EH (cell line): ENCODE data around the gene HS6ST1.

Source experiments
- DNase-seq: peaks from one replicate; pipeline ENCODE4 v3.0.0-alpha.2; 2015; ENCODE audit warnings: low read depth

The HS6ST1 gene

DNA sequence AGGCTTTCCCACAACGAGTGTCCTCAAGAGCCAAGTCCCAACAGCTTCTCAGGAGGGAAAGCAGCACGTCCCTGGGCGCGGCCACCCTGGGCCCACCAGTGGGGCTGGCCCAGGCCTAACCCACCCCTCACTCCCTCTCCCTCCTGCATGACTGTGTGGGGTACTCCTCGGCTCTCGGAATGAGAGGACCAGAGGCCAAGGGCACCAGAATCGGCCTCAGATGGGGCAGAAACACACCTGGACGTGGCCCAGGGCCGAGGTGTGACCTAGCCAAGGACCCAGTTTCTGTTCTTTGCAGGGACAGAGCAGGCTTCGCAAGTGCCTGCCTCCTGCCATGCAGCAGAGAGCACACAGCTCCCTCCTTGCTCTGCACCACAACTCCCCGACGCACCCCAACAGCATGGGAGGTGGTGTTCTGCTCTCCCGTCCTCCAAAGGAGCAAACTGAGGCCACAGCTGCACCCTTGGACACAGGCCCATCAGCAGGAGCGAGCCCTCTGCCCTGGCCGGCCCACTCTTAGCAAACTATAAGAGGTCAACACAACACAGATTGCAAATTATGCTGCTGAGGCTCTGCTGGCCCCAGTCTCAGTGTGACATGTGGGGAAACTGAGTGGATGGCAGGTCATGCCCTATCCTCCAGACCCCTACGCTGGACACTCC, 19.7 kb downstream of the HS6ST1 start:
- no peak for DNase-seq

DNA sequence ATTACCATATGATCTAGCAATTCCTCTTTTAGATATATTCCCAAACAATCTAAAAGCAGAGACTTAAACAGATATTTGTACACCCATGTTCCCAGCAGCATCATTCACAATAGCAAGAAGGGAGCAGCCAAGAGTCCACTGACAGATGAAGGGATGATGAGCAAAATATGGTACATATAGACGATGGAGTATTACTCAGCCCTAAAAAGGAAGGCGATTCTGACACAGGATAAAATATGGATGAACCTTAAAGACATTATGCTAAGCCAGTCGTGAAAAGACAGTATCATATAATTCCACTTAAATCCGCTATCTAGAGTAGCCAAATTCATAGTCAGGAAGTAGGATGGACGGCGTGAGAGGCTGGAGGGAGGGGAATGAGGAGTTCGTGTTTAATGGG, 20.4 kb downstream of the HS6ST1 start:
- DNase-seq, result no peak

DNA sequence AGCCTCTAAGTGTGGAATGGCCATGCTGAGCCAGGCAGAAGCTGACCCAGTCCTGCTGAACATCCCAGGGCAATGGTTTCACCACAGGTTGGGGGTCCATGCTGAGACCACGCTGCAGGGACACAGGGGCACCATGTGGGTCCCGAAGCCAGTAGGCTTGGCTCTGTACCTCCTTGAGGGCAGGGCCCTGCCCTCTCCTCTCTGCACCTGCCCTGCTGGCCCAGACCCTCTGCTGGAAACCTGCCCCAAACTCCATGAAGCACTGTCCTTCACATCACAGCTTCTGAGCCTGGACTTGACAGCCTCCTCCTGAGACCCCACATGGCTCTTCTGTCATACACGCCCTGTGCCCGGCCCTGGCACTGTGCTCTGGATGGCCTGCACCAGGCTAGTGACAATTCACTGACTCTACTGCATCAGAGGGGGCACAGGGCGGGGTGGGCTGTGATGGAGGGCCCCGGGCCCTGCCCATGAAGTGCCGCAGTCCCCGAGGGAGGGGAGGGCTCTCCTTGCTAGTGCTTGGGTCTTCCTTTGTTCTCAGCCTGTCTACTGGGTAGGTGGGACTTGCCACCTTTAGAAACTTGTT, 24.7 kb downstream of the HS6ST1 start:
- DNase-seq, result no peak

DNA sequence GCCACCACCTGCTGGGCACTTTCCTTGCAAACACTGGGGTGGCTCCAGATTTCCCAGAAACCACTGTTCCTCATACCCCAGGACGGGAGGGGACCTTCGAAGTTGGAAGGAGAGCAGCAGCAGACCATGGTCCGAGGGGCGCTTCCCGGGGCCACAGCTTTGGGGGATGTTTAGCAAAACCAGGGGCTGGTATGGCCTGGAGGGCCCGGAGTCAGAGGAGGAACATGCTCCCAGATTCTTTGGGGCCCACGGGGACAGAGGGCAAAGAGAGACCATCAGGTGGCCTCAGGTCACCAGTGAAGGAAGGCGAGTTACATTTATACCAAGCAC, 25.3 kb downstream of the HS6ST1 start:
- DNase-seq, result no peak

DNA sequence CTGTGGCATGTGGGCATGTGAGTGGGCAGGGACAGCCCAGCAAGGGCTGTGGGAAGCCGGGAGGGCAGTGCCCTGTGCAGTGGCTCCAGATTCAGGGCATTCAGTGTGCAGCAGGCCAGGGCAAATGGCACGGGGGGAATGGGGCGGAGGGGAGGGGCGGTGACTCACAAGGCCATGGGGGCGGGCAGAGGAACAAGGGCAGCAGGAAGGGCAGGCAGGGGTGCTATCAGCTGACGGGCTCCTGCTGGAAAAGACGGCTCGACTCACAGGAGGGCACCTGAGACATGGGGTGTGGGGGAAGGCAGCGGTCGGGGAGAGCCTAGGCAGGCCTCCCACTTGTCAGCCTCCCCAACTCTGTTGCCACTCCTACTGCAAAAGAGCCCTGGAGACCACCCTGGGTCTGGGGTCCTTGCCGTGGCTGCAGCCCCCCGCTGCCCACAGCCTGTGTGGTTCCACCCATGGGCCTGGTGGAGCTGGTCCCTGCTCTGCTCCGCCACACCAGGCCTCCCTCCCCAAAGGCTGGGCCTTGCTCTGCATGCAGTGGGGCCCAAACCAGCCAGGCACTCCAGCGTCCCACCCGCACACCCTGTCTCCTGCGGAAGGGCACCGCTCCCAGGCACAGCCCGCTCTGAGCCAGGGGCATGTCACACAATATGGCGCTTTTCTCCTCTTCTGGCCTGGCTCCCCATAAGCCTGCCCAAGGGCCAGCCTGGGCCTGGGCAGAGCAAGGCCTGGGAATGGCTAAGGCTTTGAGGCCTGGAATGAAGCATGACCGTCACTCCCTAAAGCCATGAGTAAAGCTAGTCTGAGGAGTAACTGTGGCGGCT, 25.9 kb downstream of the HS6ST1 start:
- no peak for DNase-seq

DNA sequence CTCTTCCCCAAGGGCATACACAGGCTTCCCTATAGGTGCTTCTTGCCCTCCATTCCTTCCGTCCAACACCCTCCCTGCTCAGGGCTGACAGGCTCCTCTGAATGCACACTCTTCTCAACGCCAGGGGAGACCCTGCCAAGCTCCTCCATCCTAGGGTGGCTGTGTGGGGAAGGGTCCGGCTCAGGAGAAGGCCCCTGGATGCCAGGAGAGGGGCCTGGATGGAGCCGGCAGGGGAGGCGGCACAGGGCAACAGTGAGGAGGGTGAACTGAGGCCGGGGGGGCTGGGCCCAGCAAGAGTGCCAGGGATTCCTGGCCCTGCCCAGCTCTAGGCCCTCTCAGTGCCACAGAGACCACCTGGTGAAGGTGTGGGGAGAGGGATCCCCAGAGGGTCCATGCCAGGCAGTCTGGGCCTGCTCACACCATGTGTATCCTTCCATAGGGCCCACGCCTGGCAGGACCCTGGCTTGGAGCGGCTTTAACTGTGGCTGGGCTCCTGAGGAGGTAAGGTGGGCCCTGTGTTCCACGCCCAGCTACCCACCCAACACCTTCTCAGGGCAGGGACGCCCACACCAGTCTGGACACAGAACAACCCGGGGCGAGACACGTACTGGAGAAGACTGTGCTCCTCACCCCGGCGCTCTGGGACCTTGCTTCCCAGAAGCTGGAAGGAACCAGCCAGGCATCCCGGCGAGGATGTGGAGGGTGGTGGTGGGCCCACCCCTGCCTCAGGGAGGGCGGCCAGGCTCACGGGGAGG, 26.6 kb downstream of the HS6ST1 start:
- no peak for DNase-seq

DNA sequence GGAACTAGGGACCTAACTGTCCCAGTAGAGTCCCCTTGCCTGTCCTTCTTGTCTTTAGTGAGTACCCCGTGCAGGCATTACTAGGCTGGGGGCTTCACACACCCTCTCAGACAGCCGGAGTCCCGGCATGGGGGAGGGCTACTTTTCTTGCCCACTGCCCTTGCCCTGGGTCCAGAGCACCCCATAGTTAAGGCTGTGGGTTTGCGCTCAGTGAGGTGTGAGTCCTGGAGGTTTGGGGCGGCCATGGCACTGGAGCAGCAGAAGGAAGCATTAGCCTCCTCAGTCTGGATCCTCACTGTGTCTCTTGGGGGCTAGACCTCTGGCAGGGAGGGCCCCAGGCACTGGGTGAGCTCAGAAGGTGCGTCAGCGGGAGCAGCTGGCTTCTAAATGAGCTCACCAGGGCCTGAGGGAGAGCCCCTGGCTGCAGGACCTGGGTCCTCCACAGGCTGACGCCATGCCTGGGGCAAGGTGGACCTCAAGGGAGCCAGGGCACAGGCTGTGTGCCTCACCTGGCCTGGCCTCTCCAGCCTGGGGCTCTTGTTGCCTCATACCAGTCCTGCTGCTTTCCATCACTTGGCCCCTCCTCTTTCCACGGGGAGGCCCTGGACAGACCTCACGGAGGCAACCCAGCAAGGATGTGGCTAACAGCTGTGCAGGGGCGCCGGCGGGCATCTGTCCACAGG, 27.4 kb downstream of the HS6ST1 start:
- DNase-seq, result no peak

DNA sequence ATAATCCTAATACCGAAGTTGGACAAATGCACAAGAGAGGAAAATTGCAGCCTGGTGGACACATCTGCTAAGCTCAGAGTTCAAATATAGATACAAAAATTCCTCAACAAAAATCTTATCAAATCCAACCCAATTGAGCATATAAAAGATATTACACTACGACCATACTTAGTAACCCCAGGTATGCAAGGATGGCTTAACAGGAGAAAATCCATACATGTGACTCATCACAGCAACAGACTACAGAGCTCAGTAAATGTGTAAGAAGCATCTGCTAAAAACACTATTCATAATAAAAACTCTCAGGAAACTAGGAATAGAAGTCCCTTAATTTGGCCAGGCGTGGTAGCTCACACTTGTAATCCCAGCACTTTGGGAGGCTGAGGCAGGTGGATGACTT, 28.3 kb downstream of the HS6ST1 start:
- DNase-seq, result peak; percentile 46

DNA sequence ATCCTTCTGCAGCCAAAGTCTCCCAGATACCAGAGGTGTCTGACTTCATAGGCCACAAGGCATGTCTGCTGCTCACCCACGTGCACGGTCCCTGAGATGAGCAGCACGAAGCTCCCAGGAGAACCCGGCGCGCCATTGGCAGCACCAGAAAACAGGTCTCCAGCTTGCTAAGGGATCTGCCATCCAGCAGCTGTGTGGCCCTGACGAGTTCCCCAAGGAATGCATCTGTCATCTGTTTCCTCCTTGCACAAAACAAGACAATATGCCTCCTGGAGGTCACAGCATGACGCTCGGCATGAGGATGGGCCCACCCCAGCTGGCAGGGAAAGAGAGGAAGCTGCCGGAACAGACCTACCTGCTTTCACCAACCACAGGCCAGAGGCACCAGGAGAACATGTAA, 29.2 kb downstream of the HS6ST1 start:
- DNase-seq, result no peak

DNA sequence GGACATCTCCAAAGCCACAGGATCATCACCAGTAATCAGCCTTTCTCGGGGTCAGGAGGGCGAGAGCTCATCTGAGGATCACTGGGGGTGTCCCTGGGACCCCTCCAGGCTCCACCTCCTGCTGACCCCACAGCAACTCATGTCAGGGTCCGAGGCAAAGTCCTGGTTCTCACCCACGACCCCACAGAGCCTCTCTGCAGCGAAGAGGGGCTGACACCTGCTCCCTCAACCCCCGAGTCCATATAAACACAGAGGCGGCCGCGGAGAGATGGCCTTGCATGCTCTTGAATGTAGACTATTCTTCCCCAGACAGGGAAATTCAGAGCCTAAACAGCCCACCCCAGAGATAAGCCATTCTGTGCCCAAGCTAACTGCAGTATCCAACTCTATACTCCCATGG, 29.9 kb downstream of the HS6ST1 start:
- no peak for DNase-seq

DNA sequence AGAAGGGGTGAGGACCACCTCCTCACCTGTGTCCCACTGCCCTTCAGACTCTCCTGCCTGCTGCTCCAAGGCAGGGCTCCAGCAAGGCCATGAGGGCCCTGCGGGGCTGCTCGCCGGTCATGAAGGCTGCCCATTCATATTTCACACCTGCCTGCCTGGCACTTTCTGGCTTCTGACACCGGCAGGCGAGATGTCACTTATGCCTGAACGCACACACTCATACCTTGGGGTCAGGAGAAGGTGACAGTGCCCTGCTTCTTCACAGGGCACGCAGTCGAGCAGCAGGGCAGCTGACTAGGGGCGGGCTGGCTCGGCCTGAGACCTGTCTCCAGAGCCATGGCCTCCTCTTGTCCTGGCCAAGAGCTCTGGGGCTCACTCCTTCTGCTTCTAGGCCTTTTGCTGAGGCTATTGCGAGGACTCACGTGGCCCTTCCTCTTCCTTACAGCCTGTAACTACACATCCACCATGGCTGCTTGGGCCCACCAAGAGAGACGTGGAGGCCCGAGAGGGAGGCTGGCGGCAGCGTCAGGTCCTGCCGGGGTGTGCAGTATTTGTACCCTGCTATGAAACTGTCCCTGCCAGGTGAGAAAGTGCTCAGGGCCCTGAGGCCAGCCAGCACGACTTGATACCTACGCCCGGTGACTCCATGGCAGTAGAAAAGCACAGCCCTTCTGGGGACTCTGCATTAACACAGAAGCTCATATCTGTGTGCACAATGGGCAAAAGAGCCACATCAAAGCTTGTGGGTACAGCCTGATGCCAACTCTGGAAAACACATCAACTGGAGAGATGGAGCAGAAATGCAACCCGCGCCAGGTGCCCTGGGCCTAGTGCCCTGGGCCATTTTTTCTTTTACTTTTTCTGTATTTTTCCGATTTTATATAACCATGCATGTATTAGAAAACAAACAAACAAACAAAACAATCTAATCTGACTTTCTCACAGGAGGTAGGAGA, 30.6 kb downstream of the HS6ST1 start:
- DNase-seq, result no peak

DNA sequence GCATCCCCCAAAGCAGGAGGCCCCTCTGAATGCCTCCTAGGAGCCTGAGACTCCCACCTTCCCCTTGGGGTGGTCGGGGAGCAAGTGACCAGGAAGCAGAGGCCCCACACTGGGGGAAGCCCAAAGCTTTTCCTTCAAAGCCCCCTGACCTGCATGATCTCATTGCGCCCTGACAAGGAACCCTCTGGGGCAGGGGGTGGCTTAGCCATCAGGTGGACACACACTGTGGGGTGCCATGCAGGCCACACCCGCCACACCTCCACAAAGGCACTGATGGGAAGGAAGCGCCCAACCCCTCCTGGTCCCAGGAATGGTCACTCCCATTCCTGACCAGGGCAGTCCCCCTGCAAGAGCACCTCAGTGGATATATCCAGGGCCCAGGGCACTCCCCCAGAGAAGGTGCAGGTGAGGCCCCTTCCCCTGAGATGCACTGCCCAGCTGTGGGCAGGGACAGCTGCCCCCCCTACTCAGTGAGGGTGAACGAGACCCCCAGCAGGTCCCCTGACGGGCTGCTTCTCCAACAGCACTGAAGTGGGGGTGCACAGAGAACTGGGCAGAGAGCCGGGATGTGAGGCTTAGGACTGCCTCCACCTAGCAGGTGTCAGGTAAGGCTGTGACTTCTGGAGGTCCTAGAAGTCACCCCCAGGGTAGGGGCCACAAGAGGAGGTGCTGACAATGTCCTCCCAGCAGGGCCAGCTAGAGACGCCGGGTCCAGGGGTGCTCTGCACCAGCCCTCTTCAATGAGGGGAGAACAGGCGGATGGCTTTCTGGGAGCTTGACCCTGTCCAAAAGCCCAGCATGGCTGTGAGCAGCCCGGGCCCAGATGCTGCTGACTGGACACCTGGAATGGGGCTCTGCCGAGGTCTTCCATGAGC, 31.5 kb downstream of the HS6ST1 start:
- DNase-seq, result no peak

DNA sequence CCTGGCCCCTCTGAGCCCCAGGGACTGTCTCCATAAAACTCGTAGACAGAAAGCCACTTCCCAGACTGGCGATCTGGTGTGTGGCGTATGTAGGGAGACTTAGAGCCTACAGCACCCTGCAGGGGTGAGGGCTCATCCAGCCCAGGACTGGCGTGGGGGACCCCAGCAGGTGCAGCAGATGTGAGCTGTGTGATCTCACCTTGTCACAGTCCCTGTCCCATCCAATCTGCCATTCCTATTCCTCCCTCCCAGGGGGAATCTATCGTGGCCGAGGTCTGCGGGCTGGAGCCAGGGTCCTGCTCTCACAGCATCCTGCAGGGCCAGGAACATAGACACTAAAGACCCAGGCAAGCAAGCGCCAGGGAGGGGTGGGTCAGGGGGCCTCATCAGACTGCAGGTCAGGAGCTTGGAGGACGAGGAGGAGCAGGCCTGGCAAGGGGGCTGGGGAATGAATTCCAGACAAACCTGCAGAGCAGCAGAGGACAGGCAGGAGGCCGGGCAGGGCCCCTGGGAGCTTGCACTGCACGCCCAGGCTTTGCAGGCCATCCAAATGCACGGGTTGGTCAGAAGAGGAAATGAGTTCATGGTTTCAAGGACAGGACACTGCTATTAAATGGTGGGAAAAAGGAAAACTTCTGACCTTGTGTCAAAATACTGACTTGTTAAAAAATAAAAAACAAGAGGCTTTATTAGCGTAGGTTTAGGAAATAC, 32.5 kb downstream of the HS6ST1 start:
- no peak for DNase-seq

DNA sequence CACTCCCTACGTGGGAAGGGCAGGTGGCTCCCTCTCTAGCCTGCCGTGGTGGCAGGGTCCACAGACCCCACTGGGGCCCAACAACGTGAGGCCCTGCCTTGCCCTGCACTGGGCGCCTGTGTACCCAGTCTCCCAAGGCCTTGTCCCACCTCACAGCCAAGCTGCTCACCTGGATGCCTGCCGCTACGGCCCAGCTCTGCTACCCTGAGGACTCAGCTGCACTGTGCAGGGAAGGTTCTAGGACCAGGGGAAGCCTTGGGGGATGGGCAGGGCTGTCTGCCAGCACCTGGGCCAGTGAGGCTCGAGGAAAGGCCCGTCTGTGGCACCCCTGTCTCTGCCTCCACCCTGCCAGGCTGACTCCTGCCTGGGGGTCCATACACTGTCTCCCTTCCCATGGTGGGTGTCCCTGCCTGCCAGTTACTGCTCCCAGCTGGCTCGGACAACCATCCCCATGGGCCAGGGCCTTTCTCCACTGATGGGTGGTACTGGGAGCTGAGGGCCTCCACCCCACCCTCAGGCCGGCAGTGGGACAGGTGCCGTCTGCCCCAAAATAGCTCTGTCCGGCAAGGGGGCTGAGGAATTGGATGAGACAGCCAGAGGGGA, 33.2 kb downstream of the HS6ST1 start:
- DNase-seq, result no peak

DNA sequence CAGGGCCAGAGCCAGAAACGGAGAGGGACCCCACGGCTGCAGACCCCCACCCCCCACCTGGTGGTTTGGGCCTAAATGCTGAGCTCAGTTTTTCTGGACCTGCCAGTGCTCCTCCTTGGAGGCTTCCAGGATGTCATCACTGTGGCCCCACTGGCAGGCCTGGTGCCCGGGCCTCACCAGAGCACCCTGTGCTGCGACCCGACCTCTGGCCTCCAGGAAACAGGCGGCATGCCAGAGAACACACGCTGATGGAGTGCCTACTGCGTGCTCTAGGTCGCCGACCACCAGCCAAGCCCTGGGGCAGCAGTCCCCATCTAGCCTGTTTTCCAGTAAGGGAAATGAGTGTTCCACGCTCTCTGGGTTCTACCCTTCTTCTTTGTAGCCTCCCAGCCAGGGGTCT, 33.8 kb downstream of the HS6ST1 start:
- DNase-seq, result no peak

DNA sequence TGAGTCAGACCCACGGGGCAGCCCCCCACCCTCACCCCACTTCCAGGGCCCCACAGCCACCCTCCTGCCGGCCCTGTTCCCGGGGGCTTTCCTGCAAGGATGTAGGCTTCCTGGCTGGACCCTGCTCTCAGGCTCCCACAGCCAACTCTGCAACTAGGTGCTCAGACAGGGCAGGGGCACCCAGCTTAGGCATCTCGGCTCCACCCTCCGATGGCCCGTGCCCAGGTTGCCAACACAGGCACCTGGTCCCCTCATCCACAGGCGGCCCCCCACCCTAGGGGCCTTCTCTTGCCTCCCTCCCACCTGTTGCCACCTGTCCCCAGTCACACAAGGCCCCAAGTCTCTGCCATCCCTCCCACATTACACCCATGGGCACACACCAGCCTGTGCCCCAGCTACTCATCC, 34.6 kb downstream of the HS6ST1 start:
- DNase-seq, result no peak

DNA sequence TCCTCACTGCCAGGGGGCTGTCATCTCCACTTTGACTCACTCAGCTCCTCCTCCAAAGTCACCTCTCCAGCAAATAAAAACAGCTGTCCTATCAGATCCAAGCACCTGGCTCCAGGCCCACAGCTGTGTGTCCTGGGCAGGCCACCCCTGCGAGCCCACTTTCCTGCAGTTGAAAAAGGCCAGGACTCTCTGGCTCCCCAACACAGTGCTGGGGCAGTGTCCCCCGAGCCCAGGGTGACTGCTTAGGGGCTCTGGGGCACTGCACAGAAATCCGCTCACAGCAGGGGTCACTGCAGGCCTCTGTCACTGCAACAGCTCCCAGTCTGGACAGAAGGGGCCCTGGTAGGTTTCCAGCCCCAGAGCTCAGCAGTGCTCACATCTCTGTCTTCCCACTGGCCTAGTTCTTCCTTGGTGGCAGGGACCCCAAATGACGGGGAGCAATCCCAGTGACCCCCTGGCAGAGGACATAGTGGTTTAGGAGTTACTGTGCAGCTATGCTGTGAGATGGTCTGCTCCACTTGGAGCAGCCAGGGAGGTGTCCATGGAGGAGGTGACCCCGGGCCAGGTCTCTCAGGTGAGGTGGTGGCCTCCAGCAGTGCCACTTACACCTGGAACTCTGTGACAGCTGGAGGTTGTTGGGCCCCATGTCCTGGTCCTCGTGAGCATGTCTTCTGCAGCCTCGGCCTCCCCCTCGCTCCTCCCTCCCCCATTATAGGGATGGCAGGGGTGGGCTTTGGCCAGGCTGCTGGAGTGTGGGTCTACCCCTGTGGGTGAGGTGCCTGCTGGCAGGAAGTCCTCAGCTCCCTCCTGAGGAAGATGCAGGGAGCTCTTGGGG, 35.5 kb downstream of the HS6ST1 start:
- peak; percentile 27 for DNase-seq
